ENCODE data around the gene PPFIBP2. TPM values are rescaled to one million over a fixed set of nuclear protein-coding genes. Genes with fewer than 3 reads are reported as not detected.
A peak's percentile ranks its signal among the peaks of the same experiment; 100 is the strongest.

PPFIBP2 gene
- total RNA-seq, 4 donors from 2014 or later = 64.3 to 91.9 (median 71.6) TPM

DNA sequence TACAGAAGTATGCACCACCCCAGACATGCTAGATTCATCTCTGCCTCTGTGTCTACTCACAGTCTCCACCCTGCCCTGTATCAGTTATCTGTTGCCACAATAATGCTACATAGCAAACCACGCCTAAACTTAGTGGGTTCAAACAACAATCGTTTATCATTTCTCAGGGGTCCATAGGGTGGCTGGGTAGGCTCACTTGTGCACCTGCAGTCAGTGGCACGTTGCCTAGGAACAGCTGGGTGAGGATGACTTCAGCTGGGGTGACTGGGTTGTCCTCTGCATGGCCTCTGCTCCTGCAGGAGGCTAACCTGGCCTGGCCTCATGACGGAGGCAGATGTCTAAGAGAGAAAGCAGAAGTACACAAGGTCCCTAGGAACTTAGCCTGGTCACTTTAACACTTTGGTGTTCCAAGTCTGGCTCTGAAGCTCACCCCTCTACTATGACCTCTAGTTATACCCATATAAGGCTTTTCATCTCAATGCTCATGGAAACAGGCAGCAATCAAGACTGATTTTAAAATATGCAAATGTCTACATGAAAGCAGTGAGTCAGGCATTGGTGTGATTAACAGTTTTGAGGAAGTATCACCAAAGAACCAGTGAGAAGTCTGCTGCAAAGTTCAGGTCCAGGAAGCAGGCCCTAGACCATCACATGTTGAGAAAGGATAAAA lies 17.8 kb upstream of the PPFIBP2 start:
- no peaks in the 10 kb centered on the region for H3K27me3 ChIP-seq
- intact Hi-C loops (cut with DNase I) = no loop called here
- WGBS, 2 donors = 93 to 95% methylated on average over 4 of the region's 4 CpGs
- no peaks in the 10 kb centered on the region for H3K9me3 ChIP-seq
- TF ChIP-seq POLR2A (IDR thresholded peaks at IDR 0.05) = no peak
- TF ChIP-seq, protein P1, sequence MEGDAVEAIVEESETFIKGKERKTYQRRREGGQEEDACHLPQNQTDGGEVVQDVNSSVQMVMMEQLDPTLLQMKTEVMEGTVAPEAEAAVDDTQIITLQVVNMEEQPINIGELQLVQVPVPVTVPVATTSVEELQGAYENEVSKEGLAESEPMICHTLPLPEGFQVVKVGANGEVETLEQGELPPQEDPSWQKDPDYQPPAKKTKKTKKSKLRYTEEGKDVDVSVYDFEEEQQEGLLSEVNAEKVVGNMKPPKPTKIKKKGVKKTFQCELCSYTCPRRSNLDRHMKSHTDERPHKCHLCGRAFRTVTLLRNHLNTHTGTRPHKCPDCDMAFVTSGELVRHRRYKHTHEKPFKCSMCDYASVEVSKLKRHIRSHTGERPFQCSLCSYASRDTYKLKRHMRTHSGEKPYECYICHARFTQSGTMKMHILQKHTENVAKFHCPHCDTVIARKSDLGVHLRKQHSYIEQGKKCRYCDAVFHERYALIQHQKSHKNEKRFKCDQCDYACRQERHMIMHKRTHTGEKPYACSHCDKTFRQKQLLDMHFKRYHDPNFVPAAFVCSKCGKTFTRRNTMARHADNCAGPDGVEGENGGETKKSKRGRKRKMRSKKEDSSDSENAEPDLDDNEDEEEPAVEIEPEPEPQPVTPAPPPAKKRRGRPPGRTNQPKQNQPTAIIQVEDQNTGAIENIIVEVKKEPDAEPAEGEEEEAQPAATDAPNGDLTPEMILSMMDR (IDR thresholded peaks at IDR 0.05) = no peak
- H3K36me3 ChIP-seq = no peaks in the 10 kb centered on the region
- H3K4me3 ChIP-seq (replicated peaks in 1 of 3) = no peak overlapping the region
- H3K27ac ChIP-seq = no peak overlapping the region
- DNase-seq = no peak
- no peaks in the 10 kb centered on the region for H3K4me1 ChIP-seq

DNA sequence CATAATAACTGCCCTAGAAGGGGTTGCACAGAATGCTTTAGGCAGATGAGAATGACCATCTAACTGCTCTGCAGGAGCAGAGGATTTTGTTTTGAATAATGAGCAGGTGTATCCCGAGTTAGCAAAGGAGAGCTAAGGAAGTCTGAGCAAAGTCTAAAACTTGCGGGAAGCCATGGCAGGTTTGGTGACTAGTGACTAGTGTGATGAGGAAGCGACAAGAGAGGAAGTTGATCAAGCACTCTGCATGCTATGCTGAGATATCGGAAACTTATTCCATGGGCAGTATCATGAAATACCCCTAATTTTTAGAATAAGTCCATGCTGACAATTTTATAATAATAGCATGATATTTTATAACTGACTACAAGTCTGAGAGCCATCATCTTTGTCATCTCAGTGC lies 15.6 kb upstream of the PPFIBP2 start:
- no peaks in the 10 kb centered on the region for H3K9me3 ChIP-seq
- H3K4me1 ChIP-seq = no peaks in the 10 kb centered on the region
- no peaks in the 10 kb centered on the region for H3K36me3 ChIP-seq
- intact Hi-C loops (cut with DNase I) = no loop called here
- no peaks in the 10 kb centered on the region for H3K27me3 ChIP-seq
- TF ChIP-seq POLR2A (IDR thresholded peaks at IDR 0.05) = no peak
- TF ChIP-seq, protein P1 (IDR thresholded peaks at IDR 0.05) = no peak
- H3K4me3 ChIP-seq (replicated peaks in 1 of 3) = no peak overlapping the region
- no peak overlapping the region for H3K27ac ChIP-seq
- WGBS, 2 donors = 81 to 89% methylated on average over 4 of the region's 4 CpGs
- DNase-seq = no peak

DNA sequence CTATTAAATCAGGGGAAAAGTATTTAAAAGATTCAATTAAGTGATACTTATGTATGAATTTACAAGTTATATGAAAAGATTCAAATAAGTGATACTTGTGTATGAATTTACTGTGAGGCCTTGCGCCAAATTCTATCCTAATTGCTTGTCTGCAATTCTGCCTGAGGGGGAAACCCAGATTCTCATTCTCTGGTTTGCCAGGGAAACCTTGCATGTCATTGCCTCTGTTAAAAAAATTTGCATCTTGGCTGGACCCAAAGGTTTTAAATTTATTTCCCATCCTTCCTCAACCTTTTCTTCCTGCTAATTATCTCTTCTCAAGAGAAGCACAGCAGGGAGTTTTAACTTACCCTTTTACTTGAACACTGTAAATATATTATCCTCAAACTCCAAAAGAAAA lies 14.7 kb upstream of the PPFIBP2 start:
- H3K4me3 ChIP-seq (replicated peaks in 1 of 3) = no peak overlapping the region
- DNase-seq = no peak
- no peaks in the 10 kb centered on the region for H3K36me3 ChIP-seq
- TF ChIP-seq POLR2A (IDR thresholded peaks at IDR 0.05) = no peak
- TF ChIP-seq, protein P1 (IDR thresholded peaks at IDR 0.05) = no peak
- H3K27ac ChIP-seq = no peak overlapping the region
- no peaks in the 10 kb centered on the region for H3K27me3 ChIP-seq
- H3K4me1 ChIP-seq = no peaks in the 10 kb centered on the region
- intact Hi-C loops (cut with DNase I) = no loop called here
- H3K9me3 ChIP-seq = no peaks in the 10 kb centered on the region
- 95 to 97% methylated on average over 1 of the region's 1 CpG for WGBS, 2 donors

DNA sequence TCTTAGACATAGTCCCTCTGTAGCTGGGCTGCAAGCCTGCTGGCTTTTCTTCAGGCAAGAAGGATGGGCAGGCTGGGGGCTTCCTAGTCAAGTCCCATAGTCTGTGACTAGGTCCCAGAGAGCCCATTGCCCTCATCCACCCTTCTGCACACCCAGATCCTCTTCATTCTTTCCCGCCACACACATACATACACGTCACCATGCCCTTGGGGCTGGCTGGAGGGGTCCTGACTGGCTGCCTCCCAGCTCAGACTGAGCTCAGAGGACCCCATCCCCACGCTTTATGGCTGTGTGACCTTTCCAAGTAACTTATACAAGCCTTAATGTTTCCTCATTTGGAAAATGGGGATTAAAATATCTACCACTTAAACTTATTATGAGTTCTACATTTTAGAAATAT lies 13.5 kb upstream of the PPFIBP2 start:
- intact Hi-C loops (cut with DNase I) = no loop called here
- H3K4me1 ChIP-seq = no peaks in the 10 kb centered on the region
- WGBS, 2 donors = 95% methylated on average over 3 of the region's 3 CpGs
- H3K27ac ChIP-seq = no peak overlapping the region
- no peak overlapping the region for H3K4me3 ChIP-seq (replicated peaks in 1 of 3)
- no peaks in the 10 kb centered on the region for H3K27me3 ChIP-seq
- H3K9me3 ChIP-seq = no peaks in the 10 kb centered on the region
- no peaks in the 10 kb centered on the region for H3K36me3 ChIP-seq
- TF ChIP-seq, protein P1 (IDR thresholded peaks at IDR 0.05) = no peak
- no peak for TF ChIP-seq POLR2A (IDR thresholded peaks at IDR 0.05)
- DNase-seq = no peak

DNA sequence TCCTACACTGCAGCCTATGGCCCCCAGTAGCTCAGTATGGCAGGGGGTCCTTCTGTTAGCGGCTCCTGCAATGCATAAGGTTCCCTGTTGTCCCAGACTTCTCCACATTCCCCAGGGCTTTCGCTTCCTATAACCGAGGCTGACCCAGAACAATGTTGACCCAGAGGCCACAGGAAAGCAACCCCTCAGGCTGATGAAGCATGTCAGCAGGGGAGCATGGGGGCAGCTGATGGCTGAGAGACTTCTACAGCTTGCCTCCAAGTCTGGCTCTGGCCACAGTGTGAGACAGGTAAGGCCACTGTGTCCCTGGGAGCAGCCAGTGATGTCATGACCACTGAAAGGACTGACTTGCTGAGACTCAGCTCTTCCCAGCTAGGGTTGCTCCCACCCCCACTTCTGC lies 12.5 kb upstream of the PPFIBP2 start:
- no peaks in the 10 kb centered on the region for H3K9me3 ChIP-seq
- intact Hi-C loops (cut with DNase I) = no loop called here
- no peaks in the 10 kb centered on the region for H3K4me1 ChIP-seq
- TF ChIP-seq, protein P1 (IDR thresholded peaks at IDR 0.05) = no peak
- no peak for TF ChIP-seq POLR2A (IDR thresholded peaks at IDR 0.05)
- H3K27ac ChIP-seq = no peak overlapping the region
- no peaks in the 10 kb centered on the region for H3K36me3 ChIP-seq
- H3K27me3 ChIP-seq = no peaks in the 10 kb centered on the region
- peak in 1 of 2 donors; percentile 21 for DNase-seq
- H3K4me3 ChIP-seq (replicated peaks in 1 of 3) = no peak overlapping the region
- 61 to 78% methylated on average over 3 of the region's 3 CpGs for WGBS, 2 donors

Measured in thyroid gland (tissue), 4 donors.